ENCODE data around the gene ZNF281.
A peak's percentile ranks its signal among the peaks of the same experiment; 100 is the strongest.
"Not testable (repeated sequence)": the region's sequence is repeated elsewhere in the genome, so short reads cannot be mapped to it uniquely, and the experiment has no call there.

ZNF281 gene

DNA sequence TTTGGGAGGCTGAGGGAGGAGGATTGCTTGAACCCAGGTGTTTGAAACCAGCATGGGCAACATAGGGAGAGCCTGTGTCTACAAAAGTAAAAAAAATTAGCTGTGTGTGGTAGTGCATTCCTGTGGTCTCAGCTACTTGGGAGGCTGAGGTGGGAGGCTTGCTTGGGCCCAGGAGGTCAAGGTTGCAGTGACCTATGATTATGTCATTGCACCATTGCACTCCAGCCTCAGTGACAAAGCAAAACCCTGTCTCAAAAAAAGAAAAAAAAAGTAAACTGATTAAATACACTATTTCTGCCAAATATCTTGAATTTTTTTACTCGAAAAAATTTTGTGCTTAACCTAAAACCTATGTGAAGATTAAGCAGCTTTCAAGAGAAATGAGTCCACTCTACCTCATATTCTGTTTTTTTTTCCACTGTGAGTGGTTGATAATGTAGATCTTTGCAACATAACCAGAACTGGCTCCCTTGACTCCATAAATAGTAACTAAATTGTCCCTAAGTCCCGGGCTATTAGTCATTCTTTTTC lies 19.4 kb upstream of the ZNF281 start:
- no peak for DNase-seq

DNA sequence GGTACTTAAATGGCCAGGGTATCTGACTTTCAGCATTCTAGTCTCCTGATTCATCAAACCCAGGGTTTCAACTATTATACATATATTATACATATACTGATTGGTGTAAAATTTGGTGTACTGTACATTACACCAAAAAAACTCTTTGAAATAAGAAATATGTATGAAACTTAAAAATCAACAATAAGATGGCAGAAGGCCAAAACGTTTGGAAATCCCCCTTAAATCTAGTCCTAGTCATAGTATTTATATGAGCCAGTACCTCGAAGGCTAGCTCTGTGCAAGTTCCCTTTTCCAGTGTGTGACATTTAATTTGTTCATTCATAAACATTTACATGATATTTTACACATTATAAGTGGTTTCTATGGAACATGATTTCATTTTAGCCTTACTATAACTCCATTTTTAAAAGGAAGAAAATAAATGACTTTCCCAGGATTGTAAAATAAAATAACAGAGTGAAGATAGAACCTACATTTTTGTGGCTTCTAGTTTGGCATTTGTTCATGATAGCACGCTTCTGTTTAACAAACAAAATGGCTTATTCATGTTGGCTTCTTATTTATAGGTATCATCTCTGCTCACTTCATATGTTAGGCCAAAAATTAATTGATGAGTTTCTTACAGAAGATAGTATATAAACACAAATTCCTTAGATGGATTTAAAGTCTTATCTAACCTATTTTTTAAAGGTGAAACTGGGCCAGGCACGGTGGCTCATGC lies 18.8 kb upstream of the ZNF281 start:
- DNase-seq: no peak

- no peak for DNase-seq
These were observed 17.9 kb upstream of the ZNF281 start for GRCh38 chr1:200427744-200428143.

- DNase-seq: no peak
These were observed 16.4 kb upstream of the ZNF281 start for GRCh38 chr1:200426196-200426595.

- no peak for DNase-seq
These were observed 13.4 kb upstream of the ZNF281 start for GRCh38 chr1:200423235-200423634.

GRCh38 chr1:200422211-200422610 lies 12.4 kb upstream of the ZNF281 start:
- DNase-seq: no peak

DNA sequence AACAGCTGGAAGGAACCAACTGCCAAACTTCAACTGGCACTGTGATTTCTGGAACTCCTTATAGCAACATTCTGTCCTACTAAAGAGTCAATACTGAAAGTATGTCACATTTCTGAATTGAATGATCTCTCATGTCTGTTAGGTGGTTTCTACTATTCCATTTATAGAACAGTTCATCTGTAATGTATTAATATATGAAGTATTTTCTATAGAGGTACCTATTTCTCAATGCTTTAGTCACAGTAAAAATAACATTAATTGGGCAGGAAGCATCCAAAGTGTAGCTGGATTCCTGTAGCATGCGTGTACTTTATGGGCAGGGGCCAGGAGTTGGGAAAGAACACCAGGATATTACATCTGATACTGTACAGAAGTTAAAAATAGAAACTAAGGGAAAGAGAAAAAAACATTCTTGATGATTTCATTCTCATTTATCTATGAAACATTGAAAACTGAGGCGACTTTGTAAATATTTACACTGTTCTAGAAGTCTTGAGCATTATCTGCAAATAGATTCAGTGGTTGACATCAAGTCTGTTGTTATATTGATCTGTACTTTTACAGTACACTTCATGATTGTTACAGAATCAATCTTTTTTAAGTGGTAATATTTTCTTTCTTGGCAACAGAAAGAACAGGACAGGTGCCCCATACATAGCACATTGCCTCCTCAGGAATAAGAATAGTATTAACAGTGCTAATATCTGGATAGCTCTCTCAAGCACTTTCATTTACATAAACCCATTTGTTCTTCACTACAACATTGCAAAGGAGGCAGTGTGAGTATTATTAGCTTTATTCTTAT lies 6.2 kb upstream of the ZNF281 start:
- DNase-seq: peak; percentile 68

DNA sequence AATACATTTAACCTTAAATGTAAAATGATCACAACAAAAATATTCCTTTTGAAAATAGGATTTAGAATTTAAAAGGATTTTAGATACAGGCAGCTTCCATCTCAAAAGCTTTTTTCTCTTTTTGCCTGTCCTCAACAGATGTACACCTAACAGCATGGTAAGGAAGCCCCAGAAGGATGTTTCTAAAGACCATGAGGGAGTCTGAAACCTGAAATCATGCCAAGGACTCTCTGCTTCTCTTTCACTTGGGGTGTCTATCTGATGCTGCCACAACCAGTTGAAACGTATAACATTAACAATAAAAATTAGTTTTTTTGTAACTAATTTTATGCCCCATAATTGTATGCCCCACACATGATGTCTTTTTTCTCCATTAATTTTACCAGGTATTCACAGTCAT lies 5.4 kb upstream of the ZNF281 start:
- DNase-seq: no peak

DNA sequence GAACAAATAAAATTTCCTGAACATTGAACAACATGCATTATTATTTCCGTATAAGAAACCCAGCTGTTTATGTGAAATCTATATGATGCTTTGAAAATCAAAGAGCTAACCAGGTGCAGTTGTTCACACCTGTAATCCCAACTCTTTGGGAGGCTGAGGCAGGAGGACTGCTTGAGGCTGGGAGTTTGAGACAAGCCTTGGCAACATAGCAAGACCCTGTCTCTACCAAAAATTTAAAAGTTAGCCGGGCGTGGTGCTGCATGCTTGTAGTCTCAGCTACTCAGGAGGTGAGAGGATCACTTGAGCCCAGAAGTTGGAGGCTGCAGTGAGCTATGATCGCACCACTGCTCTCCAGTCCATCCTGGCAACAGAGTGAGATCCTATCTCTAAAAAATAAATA lies 4.8 kb upstream of the ZNF281 start:
- no peak for DNase-seq

DNA sequence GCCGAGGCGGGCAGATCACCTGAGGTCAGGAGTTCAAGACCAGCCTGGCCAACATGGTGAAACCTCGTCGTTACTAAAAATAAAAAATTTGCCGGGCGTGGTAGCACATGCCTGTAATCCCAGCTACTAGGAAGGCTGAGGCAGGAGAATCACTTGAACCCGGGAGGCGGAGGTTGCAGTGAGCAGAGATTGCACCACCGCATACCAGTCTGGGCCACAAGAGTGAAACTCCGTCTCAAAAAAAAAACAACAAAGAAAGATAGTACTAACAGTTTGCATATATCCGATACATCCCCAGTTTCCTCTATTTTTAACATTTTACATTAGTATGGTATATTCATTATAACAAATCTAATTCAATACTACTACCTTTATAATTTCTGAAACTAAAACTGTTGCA lies 3.9 kb upstream of the ZNF281 start:
- DNase-seq: not testable (repeated sequence)

DNA sequence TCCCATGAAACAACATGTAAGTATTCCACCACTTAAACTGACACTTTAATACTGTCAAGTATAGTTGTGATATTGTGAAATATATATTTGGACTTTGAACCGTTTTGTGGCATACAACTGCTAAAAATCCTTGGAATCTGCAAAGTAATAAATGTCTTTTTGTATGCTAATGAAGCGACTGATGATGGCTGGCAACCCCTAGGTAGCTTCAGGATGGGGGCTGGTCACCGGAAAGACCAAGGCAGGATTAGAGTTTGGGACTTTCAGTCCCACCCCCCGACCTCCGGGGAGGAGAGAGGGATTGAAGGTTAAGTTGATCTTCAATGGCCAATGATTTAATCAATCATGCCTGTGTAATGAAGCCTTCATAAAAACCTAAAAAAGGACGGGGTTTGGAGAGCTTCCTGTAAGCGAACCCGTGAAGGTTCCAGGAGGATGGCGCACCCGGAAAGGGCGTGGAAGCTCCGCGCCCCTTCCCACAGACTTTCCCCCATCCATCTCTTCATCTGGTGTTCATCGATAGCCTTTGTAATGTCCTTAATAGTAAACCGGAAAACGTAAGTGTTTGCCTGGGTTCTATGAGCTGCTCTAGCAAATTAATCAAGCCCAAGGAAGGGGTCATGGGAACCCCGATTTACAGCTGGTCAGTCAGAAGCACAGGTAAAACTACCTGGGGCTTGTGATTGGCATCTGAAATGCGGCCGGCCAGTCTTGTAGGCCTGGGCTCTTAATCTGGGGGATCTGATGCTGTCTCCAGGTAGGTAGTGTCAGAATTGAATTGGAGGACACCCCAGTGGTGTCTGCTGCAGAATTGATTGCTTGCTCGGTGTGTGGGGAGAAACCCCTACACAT lies 1.8 kb upstream of the ZNF281 start:
- DNase-seq: no peak

GRCh38 chr1:200410566-200410878 lies 686 bp upstream of the ZNF281 start:
- no peak for DNase-seq

DNA sequence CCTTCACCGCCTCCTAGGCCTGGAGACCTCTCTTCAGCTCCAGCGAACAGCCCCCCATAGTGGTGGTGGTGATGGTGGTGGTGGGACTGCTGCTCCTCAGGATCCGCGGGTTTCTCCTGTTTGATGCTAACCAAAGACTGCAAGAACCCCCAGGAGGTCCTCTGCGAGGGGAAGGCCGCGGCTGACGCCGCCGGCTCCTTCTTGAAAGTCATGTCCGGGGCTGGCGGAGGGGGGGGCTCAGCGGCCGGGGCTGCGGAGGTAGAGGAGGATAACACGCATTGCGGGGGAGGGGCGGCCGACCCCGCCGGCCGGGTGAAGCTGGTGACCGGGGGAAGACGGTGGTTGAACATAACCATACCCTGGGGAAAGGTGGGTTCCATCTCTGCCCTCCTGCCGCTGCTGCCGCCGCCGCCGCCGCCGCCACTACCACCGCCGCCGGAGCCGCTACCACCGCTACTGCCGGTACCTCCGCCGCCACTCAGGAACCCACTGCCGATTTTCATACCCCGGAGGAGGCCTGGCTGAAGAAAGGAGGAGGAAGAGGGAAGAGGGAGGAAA lies 554 bp downstream of the ZNF281 start:
- DNase-seq: peak; percentile 31

DNA sequence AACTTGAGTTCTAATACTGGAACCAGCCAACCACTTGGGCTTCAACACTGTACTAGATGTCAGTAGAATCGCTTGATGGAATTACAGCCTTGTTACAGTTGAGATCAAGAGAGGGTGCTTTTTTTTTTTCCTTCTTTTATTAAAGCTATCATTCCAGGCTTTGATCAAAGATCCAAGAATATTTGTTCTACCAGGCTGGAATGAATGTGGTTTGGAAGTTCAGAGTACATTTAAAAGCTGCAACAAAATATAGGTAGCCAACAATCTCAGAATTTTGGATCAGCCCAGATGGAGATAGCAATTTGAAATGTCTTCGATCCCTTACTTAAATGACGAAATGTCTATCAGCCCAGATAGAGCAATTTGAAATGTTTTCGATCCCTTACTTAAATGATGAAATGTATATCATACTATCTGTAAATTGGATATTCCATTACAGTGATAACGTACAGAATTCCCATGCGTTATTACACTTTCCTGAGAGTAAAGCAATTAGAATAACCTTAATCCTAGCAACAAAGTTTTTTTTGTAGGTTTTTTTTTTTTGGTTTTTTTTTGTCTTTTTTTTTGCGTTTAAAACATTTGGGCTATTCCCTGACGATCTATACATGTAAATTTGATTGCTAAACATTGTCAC lies 3.6 kb downstream of the ZNF281 start:
- no peak for DNase-seq

DNA sequence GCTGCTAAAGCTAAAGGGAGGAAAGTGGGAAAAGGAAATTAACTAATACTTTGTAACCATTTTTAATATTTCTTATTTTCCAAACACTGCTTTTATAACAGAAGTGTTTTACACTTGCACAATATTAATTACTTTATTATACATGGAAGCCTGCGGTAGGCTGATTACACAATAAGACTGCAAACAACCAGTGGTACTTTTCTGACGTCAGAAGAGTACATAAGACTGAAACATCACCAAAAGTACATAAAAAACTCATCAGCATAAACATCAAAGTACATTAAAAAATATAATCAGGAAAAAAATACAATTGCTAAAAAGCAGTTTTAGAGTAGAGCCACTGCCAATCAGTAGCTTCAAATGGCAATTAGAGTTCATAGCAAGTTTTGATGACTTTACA lies 4.6 kb downstream of the ZNF281 start:
- no peak for DNase-seq

DNA sequence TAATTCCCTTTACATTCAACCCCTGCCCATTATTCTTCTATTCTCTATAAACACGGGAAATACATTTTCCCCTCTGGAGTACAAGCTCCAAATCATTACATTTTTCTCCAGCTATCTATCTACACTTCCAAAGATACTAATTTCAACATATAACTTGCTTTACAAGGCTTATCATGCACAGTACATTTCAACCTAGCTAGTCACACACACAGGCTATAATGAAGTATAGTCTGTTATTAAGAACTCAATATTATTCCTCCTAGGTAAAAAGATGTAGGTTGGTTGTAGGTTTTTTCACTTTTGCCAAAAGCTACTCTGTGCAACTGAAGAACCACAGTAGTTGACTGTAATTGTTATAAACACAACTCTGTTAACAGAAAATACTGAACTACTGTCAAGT lies 8.1 kb downstream of the ZNF281 start:
- DNase-seq: no peak

GRCh38 chr1:200401263-200401662 lies 8.6 kb downstream of the ZNF281 start:
- DNase-seq: no peak

GRCh38 chr1:200400556-200400955 lies 9.3 kb downstream of the ZNF281 start:
- no peak for DNase-seq

DNA sequence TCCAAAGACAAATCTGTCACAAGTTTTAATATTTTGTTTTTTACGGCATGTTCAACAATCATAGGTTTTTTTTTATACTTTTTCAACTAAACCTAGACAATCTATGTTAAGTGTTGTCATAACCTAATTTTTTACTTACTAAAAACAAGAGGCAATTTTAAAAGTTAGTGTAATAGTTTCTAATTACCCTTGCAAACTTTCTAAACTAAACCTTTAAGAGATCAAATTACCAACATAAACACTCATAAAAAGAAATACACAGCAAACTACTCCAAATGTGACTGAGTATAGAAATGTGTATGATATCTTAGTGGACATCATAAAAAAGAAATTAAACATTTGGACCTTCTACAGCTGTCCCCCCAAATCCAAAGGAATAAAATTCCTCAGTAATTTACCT lies 10.0 kb downstream of the ZNF281 start:
- no peak for DNase-seq

DNA sequence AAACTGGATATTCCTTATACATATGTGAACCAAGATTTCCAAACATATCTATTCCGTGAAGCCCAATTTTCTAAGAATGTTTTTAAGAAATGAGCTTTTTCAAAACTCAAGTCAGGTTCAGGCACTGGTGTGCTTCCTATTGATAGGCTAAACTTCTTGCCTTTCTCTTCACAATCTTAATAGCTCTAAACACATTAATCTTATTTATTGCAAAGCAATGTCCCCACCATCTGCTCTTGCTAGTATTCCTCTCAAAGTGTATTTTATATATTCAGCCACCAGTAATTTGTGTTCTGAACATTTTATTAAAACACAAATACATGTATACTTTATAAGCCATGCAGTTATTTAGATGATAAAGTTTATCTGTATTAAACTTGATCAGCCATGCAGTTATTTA lies 11.5 kb downstream of the ZNF281 start:
- no peak for DNase-seq

DNA sequence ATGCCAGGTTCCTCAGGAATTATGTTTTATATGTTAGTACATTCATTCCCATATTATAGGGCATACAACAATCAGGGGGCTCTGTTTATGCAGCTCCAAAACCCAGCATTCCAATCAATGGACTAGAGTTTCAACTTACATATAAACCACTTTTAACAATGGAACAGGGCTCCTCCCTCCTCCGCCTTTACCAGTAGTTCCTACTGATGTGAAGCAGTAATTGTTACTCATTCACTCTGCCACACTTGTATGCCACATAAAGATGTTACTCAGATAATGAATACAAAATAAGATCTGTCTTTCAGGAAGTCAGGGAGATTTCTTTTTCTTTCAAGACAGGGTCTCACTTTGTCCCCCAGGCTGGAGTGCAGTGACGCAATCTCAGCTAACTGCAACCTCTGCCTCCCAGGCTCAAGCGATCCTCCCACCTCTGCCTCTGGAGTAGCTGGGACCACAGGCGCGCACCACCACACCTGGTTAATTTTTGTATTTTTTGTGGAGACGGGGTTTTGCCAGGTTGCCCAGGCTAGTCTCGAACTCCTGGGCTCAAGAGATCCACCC lies 17.1 kb downstream of the ZNF281 start:
- no peak for DNase-seq

GRCh38 chr1:200391747-200392146 lies 18.1 kb downstream of the ZNF281 start:
- DNase-seq: no peak
